T47D (cell line): ENCODE data around the gene PRTG.
"Not testable (repeated sequence)": the region's sequence is repeated elsewhere in the genome, so short reads cannot be mapped to it uniquely, and the experiment has no call there.

ENCODE experiments used
- DNase-seq, 2 experiments: peaks; one replicate each; pipeline versions ENCODE4 v3.0.0 to v3.0.0-alpha.2; 2011 to 2012; ENCODE audit warnings: low read depth in 1 of 2, low spot score in 1 of 2
- JUND ChIP-seq: IDR thresholded peaks from 2 replicates; pipeline ENCODE4 v1.6.1; 2012; ENCODE audit warnings: low read depth
- in situ Hi-C: cut with HindIII; loops from 2 replicates; pipeline ENCODE4 v1.10.0; 2016; ENCODE audit warnings: low sequenced_read_pairs, low pct_unique_long_range_greater_than_20kb

Gene PRTG

DNA sequence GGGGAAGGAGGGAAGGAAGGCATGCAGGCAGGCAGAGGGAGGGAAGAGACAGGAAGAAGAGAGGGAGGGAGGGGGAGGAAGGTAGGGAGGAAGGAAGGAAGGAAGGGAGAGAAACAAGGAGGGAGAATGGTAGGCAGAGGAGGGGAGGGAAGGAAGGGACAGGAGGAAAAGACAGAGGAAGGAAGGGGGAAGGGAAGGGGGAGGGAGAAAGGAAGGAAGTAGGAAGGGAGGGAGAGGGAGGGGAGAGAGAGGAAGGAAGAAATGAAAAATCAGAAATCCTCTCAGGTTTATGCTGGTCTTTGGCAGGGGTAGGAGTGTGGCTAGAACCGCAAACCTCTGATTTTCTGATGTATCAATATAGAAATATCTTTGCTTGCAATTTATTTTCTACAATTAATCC is 4.2 kb downstream of the PRTG start:
- in situ Hi-C loops = no loop called here
- DNase-seq = no peak
- no peak for TF ChIP-seq JUND

DNA sequence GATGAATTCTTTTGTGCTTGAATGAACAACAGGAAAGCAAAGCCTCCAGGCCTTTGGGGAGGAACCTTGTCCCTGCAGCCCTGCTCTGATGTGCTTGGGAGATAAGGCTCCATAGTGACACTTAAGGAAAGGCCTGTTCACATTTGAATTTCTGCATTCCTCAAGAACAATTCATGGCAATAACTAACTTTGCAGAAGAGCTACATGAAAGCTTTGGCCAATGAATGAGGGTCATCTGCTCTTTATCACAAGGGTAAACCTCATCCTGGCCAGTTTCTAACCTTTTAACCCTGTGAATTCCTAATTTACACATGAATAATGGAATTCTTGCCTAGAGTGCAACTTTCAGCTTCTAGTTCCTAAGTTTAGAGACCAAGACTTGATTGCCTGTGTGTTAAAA is 5.6 kb downstream of the PRTG start:
- in situ Hi-C loops = no loop called here
- DNase-seq = peak in 1 of 2 experiments; percentile 47
- TF ChIP-seq JUND = no peak

GRCh38 chr15:55736756-55737155 is 6.2 kb downstream of the PRTG start:
- DNase-seq = no peak
- in situ Hi-C loops = no loop called here
- TF ChIP-seq JUND = no peak

DNA sequence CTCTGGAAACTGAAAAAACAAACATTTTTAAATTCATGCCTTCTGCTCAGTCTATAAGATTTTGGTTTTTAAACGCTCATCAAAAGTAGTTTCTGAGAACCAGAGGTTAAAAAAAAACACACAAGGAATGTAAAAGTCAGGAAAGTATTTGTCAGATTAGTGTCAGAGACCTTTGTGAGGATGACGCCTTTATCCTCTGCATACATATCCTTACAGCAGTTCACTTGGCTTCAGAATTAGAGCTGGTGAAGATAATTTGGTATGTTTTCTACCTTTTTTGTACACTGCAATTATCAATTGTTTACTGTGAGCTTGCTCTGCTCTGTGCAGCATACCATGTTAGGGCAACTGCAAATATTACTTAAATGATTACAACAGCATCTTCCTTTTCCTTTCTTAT is 8.3 kb downstream of the PRTG start:
- no peak for DNase-seq
- TF ChIP-seq JUND = no peak
- in situ Hi-C loops = no loop called here

GRCh38 chr15:55733461-55733860 is 9.5 kb downstream of the PRTG start:
- DNase-seq, in situ Hi-C loops: not testable (repeated sequence)

DNA sequence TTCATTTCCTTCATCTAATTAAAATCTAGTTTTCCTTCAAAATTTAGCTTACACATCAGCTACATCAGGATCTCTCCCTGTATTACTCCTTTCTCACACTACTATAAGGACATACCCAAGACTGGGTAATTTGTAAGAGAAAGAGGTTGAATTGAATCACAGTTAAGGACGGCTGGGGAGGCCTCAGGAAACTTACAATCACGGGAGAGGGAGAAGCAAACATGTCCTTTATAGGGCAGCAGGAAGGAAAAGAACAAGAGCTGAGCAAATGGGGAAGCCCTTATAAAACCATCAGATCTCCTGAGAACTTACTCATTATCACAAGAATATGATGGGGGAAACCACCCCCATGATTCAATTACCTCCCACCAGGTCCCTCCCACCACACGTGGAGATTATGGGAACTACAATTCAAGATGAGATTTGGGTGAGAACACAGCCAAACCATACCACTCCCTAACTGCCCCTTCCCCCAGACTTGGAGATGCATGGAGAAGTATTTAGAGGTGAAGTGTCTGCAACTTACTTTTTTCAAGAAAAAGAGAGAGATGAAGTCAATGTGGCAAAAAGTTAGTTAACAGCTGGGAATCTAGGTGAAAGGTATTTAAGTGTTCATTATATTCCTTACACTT is 21.3 kb downstream of the PRTG start:
- TF ChIP-seq JUND = no peak
- in situ Hi-C loops = no loop called here
- no peak for DNase-seq

- peak in 1 of 2 experiments; percentile 13 for DNase-seq
- TF ChIP-seq JUND = no peak
- in situ Hi-C loops = no loop called here
Measured at GRCh38 chr15:55715355-55716076, 27.4 kb downstream of the PRTG start.

DNA sequence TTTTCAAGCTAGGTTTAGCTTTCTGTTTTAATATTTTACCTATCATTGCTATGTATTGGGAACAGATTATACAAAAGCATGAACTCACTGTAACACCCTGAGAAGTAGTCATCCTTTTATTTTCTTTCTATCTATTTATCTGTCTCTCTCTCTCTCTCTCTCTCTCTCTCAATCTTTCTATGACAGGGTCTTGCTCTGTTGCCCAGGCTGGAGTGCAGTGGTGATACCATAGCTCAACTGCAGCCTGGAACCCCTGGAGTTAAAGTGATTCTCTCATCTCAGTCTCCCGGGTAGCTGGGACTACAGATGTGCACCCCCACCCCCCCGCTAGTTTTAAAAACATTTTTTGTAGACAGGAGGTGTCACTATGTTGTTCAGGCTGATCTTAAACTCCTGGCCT is 28.9 kb downstream of the PRTG start:
- TF ChIP-seq JUND = no peak
- no peak for DNase-seq
- in situ Hi-C loops = no loop called here

GRCh38 chr15:55712363-55712762 is 30.6 kb downstream of the PRTG start:
- in situ Hi-C loops = no loop called here

DNA sequence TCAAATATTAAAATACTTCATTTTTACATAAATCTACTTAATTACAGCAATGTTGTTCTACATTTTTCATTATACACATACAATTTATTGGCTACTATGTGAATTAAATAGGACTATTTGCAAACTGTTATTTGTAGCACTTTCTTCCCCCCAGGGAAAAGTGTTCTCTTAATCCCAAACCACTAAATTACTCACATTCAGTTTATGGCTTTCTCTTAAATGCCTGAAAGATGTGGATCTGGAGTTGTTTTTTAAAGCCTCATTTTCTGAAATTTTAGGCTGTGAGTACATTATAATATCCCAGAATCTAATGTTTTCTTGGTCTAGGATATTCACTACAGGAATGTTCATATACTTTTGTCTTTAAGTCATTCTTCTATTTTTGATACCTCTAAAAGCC is 32.7 kb downstream of the PRTG start:
- TF ChIP-seq JUND = no peak
- DNase-seq = no peak
- in situ Hi-C loops = no loop called here

More at GRCh38 chr15:55712363-55712762, 30.6 kb downstream of the PRTG start:
- TF ChIP-seq JUND = no peak
- DNase-seq = no peak

DNA sequence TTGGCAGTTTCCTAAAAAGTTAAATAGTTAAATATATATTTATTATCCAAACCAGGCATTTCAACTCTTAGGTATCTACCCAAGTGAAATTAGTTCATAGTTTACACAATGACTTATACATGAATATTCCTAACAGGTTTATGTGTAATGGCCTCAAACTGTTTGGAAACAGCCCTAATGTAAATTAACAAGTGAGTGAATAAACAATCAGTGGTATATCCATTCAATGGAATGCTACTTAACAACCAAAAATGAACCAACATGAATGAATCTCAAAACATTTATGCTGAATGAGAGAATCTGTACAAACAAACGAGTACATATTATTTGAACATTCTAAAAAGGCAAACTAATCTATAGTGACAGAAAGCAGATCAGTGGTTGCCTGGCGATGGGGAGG is 33.5 kb downstream of the PRTG start:
- TF ChIP-seq JUND = no peak
- no peak for DNase-seq
- in situ Hi-C loops = no loop called here

- DNase-seq = no peak
- TF ChIP-seq JUND = no peak
- in situ Hi-C loops = no loop called here
Measured at GRCh38 chr15:55708720-55709119, 34.2 kb downstream of the PRTG start.

DNA sequence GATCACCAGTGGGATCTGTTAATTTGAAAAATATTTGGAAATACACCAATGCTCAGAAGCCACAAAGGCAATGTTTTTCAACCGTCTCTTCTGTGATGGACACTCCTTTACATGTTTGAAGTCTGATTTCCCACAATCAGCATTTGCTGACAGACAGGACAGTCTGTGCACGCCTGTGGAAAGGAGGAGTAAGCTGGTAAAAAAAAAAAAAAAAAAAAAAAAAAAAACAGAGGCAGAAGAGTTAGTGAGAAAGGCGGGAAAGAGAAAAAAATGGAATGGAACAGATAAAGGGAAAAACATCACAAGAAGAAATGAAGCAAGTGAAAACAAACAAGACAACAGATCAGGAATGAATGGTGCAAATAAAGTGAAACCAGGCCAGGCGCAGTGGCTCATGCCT is 35.0 kb downstream of the PRTG start:
- in situ Hi-C loops = no loop called here
- no peak for DNase-seq
- no peak for TF ChIP-seq JUND

DNA sequence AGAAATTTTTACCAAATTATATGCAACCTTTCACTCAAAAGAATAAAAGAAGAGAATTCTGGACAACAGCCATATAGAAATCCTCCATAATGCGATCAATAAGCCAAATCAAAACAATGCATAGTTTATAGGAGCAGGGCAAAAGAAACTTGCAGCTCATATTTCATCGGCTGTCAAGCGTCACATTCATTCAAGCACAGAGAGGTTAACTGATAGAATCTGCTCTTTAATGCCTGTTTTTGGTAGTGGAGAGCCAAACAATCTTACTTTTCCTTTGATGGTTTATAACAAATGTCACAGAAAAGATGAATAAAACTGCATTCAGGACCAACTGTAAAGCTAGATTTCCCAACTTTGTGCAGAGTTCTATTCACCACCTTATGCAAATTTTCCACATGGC is 35.4 kb downstream of the PRTG start:
- TF ChIP-seq JUND = no peak
- DNase-seq = no peak
- in situ Hi-C loops = no loop called here
